ENCODE measurements around the gene LRRTM1.

- TF ChIP-seq POLR2A (IDR thresholded peaks at IDR 0.05; ENCODE audit: borderline replicate concordance, extremely low read depth, insufficient read depth, insufficient read length) (no peak), CTCF (IDR thresholded peaks at IDR 0.05 in 2 of 3, conservative IDR thresholded peaks at IDR 0.05 in 1 of 3; ENCODE audit: borderline replicate concordance in 1 of 3, insufficient read depth in 1 of 3, low read depth in 2 of 3, low read length in 2 of 3) (no peak), ZNF274 (IDR thresholded peaks at IDR 0.05; ENCODE audit: low read depth, low read length) (no peak), EZH2phosphoT487 (IDR thresholded peaks at IDR 0.05; ENCODE audit: borderline replicate concordance) (no peak), SRF (IDR thresholded peaks at IDR 0.05; ENCODE audit: low read depth) (no peak), TCF7L2 (IDR thresholded peaks at IDR 0.05; ENCODE audit: borderline replicate concordance, extremely low read depth, insufficient read depth, insufficient read length) (no peak), POLR2AphosphoS5 (IDR thresholded peaks at IDR 0.05; ENCODE audit: low read depth, low read length) (no peak), YY1 (IDR thresholded peaks at IDR 0.05; ENCODE audit: extremely low read depth, insufficient replicate concordance, low read depth, low read length) (no peak), CEBPB (IDR thresholded peaks at IDR 0.05; ENCODE audit: low read depth) (no peak), RAD21 (IDR thresholded peaks at IDR 0.05; ENCODE audit: low read depth) (no peak), EZH2 (IDR thresholded peaks at IDR 0.05) (no peak), REST (IDR thresholded peaks at IDR 0.05; ENCODE audit: low read depth) (no peak), MAX (IDR thresholded peaks at IDR 0.05) (no peak), SP1 (IDR thresholded peaks at IDR 0.05; ENCODE audit: low read depth) (no peak)
Observed at GRCh38 chr2:80324525-80324924, 20.0 kb upstream of the LRRTM1 start.
